Measurements from ENCODE around the gene GPR21.

DNA sequence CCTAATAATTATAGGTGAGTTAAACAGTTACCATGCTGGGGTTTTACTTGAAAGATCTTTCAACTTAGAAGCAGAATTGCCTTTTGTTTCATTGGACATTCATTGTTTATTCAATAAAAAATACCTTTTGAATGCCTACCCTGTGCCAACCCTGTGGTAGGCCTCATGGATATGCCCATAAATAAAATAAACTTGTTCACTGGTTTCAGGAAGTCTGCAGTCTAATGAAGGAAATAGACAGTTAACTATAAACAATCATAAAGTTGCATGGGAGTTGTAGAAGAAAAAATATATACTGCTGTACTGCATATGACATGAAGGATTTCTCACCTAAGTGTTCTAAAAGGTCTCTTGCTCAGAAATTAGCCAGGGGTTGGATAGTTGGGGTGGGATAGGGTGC is 5.3 kb upstream of the GPR21 start:
- TF ChIP-seq NFIC (IDR thresholded peaks at IDR 0.05; ENCODE audit: borderline replicate concordance) (no peak), USF2 (IDR thresholded peaks at IDR 0.05; ENCODE audit: borderline replicate concordance, low read depth, low read length) (no peak), EP300 (IDR thresholded peaks at IDR 0.05; ENCODE audit: borderline replicate concordance in 1 of 2, low read depth in 1 of 2, low read length in 1 of 2) (no peak), ZBTB33 (IDR thresholded peaks at IDR 0.05; ENCODE audit: borderline replicate concordance, low read depth) (no peak), MAX (IDR thresholded peaks at IDR 0.05; ENCODE audit: low read depth) (no peak), POLR2AphosphoS5 (IDR thresholded peaks at IDR 0.05; ENCODE audit: low read depth, low read length) (no peak), TEAD4 (IDR thresholded peaks at IDR 0.05; ENCODE audit: borderline replicate concordance, insufficient read depth) (no peak), FOXJ3 (CRISPR knock-in tag; IDR thresholded peaks at IDR 0.05) (no peak), SIN3A (IDR thresholded peaks at IDR 0.05; ENCODE audit: borderline replicate concordance, low read depth, low read length) (no peak)
- TF ChIP-seq, protein P1, sequence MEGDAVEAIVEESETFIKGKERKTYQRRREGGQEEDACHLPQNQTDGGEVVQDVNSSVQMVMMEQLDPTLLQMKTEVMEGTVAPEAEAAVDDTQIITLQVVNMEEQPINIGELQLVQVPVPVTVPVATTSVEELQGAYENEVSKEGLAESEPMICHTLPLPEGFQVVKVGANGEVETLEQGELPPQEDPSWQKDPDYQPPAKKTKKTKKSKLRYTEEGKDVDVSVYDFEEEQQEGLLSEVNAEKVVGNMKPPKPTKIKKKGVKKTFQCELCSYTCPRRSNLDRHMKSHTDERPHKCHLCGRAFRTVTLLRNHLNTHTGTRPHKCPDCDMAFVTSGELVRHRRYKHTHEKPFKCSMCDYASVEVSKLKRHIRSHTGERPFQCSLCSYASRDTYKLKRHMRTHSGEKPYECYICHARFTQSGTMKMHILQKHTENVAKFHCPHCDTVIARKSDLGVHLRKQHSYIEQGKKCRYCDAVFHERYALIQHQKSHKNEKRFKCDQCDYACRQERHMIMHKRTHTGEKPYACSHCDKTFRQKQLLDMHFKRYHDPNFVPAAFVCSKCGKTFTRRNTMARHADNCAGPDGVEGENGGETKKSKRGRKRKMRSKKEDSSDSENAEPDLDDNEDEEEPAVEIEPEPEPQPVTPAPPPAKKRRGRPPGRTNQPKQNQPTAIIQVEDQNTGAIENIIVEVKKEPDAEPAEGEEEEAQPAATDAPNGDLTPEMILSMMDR (IDR thresholded peaks at IDR 0.05): no peak
- TF ChIP-seq, protein P2, sequence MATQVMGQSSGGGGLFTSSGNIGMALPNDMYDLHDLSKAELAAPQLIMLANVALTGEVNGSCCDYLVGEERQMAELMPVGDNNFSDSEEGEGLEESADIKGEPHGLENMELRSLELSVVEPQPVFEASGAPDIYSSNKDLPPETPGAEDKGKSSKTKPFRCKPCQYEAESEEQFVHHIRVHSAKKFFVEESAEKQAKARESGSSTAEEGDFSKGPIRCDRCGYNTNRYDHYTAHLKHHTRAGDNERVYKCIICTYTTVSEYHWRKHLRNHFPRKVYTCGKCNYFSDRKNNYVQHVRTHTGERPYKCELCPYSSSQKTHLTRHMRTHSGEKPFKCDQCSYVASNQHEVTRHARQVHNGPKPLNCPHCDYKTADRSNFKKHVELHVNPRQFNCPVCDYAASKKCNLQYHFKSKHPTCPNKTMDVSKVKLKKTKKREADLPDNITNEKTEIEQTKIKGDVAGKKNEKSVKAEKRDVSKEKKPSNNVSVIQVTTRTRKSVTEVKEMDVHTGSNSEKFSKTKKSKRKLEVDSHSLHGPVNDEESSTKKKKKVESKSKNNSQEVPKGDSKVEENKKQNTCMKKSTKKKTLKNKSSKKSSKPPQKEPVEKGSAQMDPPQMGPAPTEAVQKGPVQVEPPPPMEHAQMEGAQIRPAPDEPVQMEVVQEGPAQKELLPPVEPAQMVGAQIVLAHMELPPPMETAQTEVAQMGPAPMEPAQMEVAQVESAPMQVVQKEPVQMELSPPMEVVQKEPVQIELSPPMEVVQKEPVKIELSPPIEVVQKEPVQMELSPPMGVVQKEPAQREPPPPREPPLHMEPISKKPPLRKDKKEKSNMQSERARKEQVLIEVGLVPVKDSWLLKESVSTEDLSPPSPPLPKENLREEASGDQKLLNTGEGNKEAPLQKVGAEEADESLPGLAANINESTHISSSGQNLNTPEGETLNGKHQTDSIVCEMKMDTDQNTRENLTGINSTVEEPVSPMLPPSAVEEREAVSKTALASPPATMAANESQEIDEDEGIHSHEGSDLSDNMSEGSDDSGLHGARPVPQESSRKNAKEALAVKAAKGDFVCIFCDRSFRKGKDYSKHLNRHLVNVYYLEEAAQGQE (IDR thresholded peaks at IDR 0.05; ENCODE audit: low read depth, low read length): no peak
